Stimulated activated CD4-positive, alpha-beta T cell treated with anti-CD3 and anti-CD28 coated beads, Interleukin-12 subunit alpha, Interleukin-12 subunit beta, amount 100 ng/mL, for 24 hours (primary cell): ENCODE measurements around the gene HUS1B.

Source experiments
- DNase-seq, 2 experiments: peaks; one replicate each; pipeline ENCODE4 v3.0.0-alpha.2; 2020; ENCODE audit warnings: low read depth in 2 of 2

Gene HUS1B

GRCh38 chr6:622462-622861 is 34.4 kb downstream of the HUS1B start:
- DNase-seq = no peak

- DNase-seq = no peak
Observed at GRCh38 chr6:621931-622330, 35.0 kb downstream of the HUS1B start.

GRCh38 chr6:620950-621349 is 36.0 kb downstream of the HUS1B start:
- no peak for DNase-seq

- DNase-seq = no peak
Observed at GRCh38 chr6:620166-620565, 36.7 kb downstream of the HUS1B start.

- DNase-seq = no peak
Observed at GRCh38 chr6:617456-618100, 39.3 kb downstream of the HUS1B start.

GRCh38 chr6:613981-614380 is 42.9 kb downstream of the HUS1B start:
- DNase-seq = no peak

GRCh38 chr6:611928-612327 is 45.0 kb downstream of the HUS1B start:
- DNase-seq = no peak

- no peak for DNase-seq
Observed at GRCh38 chr6:610882-611281, 46.0 kb downstream of the HUS1B start.

- DNase-seq = no peak
Observed at GRCh38 chr6:609905-610304, 47.0 kb downstream of the HUS1B start.

- no peak for DNase-seq
Observed at GRCh38 chr6:606829-607379, 50.0 kb downstream of the HUS1B start.
